ENCODE data around the gene SNX13.

DNA sequence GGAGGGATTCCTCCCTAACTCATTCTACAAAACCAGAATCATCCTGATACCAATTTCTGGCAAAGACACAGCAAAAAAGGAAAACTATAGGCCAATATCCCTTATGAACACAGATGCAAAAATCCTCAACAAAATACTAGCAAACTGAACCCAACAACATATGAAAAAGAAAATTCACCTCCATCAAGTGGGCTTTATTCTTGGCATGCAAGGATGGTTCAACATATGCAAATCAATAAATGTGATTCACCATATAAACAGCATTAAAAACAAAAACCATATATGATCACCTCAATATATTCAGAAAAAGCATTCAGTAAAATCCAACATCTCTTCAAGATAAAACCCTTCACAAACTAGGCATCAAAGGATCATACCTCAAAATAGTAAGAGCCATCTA is 23.5 kb downstream of the SNX13 start:
- TF ChIP-seq, protein P1, sequence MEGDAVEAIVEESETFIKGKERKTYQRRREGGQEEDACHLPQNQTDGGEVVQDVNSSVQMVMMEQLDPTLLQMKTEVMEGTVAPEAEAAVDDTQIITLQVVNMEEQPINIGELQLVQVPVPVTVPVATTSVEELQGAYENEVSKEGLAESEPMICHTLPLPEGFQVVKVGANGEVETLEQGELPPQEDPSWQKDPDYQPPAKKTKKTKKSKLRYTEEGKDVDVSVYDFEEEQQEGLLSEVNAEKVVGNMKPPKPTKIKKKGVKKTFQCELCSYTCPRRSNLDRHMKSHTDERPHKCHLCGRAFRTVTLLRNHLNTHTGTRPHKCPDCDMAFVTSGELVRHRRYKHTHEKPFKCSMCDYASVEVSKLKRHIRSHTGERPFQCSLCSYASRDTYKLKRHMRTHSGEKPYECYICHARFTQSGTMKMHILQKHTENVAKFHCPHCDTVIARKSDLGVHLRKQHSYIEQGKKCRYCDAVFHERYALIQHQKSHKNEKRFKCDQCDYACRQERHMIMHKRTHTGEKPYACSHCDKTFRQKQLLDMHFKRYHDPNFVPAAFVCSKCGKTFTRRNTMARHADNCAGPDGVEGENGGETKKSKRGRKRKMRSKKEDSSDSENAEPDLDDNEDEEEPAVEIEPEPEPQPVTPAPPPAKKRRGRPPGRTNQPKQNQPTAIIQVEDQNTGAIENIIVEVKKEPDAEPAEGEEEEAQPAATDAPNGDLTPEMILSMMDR (IDR thresholded peaks at IDR 0.05): no peak
- no peak for TF ChIP-seq MYC (IDR thresholded peaks at IDR 0.05; ENCODE audit: borderline replicate concordance, low read length)

All from A549 (cell line).